ENCODE data around the gene PALD1. TPM values are rescaled to one million over a fixed set of nuclear protein-coding genes. Genes with fewer than 3 reads are reported as not detected.

The PALD1 gene
- polyA plus RNA-seq, 2 of the 4 experiments (the other 2 are of a cell fraction), result 3.6 to 5.5 TPM

GRCh38 chr10:70498970-70499835 lies 20.6 kb downstream of the PALD1 start:
- Histone ChIP-seq H3K4me1 (no peaks in the 10 kb centered on the region), H3K27ac (no peak overlapping the region), H3K4me2 (no peak overlapping the region), H3K9me3 (no peaks in the 10 kb centered on the region), H3K4me3 (no peak overlapping the region)
- no peak for ATAC-seq
- ChIA-PET CTCF (interaction anchor here (1.1 to 1.8 kb wide), 5 partner anchors 9 to 51 kb away, joined by 3 to 6 read pairs (median 4); no protein-coding TSS in a partner anchor), POLR2A (interaction anchor here (0.7 kb wide), 1 partner anchor 1127 kb away, joined by 5 read pairs; no protein-coding TSS in a partner anchor)
- FAIRE-seq, result no peak
- TF ChIP-seq GATA3 (IDR thresholded peaks at IDR 0.05; ENCODE audit: borderline replicate concordance) (no peak), TFCP2L1 (CRISPR knock-in tag; IDR thresholded peaks at IDR 0.05) (no peak), JUNB (IDR thresholded peaks at IDR 0.05) (no peak), KDM5A (IDR thresholded peaks at IDR 0.05) (no peak), HOXA7 (CRISPR knock-in tag; IDR thresholded peaks at IDR 0.05) (no peak), CHD2 (IDR thresholded peaks at IDR 0.05; ENCODE audit: low read length, partially characterized antibody) (no peak), EP300 (IDR thresholded peaks at IDR 0.05) (no peak), PBX3 (IDR thresholded peaks at IDR 0.05) (no peak), USF2 (IDR thresholded peaks at IDR 0.05) (no peak), HOXB13 (CRISPR knock-in tag; IDR thresholded peaks at IDR 0.05; ENCODE audit: low read depth) (no peak), RFX5 (IDR thresholded peaks at IDR 0.05) (no peak)
- WGBS (ENCODE audit: missing lambda C conversion rate), result 84% methylated on average over 10 of the region's 10 CpGs
- no peak for DNase-seq (ENCODE audit: low read depth in 1 of 2, low spot score in 1 of 2)

- CTCF ChIA-PET, result interaction anchor here (1.3 to 1.8 kb wide), 4 partner anchors 10 to 51 kb away, joined by 4 to 6 read pairs (median 4); no protein-coding TSS in a partner anchor
- no peaks in the 10 kb centered on the region for H3K4me1 ChIP-seq
- no peak for TF ChIP-seq USF2 (IDR thresholded peaks at IDR 0.05)
- TF ChIP-seq PHF8 (IDR thresholded peaks at IDR 0.05; ENCODE audit: borderline replicate concordance, low read depth), result no peak
- TF ChIP-seq, protein P1, sequence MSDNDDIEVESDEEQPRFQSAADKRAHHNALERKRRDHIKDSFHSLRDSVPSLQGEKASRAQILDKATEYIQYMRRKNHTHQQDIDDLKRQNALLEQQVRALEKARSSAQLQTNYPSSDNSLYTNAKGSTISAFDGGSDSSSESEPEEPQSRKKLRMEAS (IDR thresholded peaks at IDR 0.05), result no peak
- TF ChIP-seq GATA3 (IDR thresholded peaks at IDR 0.05; ENCODE audit: borderline replicate concordance), result no peak
- TF ChIP-seq JUN (IDR thresholded peaks at IDR 0.05), result no peak
- TF ChIP-seq ZSCAN20 (CRISPR knock-in tag; IDR thresholded peaks at IDR 0.05), result no peak
- no peak for TF ChIP-seq RNF2 (IDR thresholded peaks at IDR 0.05; ENCODE audit: borderline replicate concordance, low read depth)
- no peak for TF ChIP-seq JUNB (IDR thresholded peaks at IDR 0.05)
- TF ChIP-seq, protein P2, sequence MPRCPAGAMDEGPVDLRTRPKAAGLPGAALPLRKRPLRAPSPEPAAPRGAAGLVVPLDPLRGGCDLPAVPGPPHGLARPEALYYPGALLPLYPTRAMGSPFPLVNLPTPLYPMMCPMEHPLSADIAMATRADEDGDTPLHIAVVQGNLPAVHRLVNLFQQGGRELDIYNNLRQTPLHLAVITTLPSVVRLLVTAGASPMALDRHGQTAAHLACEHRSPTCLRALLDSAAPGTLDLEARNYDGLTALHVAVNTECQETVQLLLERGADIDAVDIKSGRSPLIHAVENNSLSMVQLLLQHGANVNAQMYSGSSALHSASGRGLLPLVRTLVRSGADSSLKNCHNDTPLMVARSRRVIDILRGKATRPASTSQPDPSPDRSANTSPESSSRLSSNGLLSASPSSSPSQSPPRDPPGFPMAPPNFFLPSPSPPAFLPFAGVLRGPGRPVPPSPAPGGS (IDR thresholded peaks at IDR 0.05), result no peak
- no peak for TF ChIP-seq FOSL2 (IDR thresholded peaks at IDR 0.05)
- no peak for TF ChIP-seq FOSL2 (CRISPR knock-in tag; IDR thresholded peaks at IDR 0.05)
- no peak for TF ChIP-seq CHD4 (IDR thresholded peaks at IDR 0.05; ENCODE audit: borderline replicate concordance)
- TF ChIP-seq PBX3 (IDR thresholded peaks at IDR 0.05), result no peak
- TF ChIP-seq TFCP2L1 (CRISPR knock-in tag; IDR thresholded peaks at IDR 0.05), result no peak
- TF ChIP-seq BHLHE40 (IDR thresholded peaks at IDR 0.05; ENCODE audit: low read depth, low read length), result no peak
- no peak for TF ChIP-seq SREBF2 (IDR thresholded peaks at IDR 0.05)
- H3K4me2 ChIP-seq, result no peak overlapping the region
- DNase-seq (ENCODE audit: low read depth in 1 of 2, low spot score in 1 of 2), result no peak
- WGBS (ENCODE audit: missing lambda C conversion rate), result 82% methylated on average over 4 of the region's 4 CpGs
- H3K4me3 ChIP-seq, result no peak overlapping the region
- POLR2A ChIA-PET, result no interaction called here
- no peaks in the 10 kb centered on the region for H3K9me3 ChIP-seq
- FAIRE-seq, result no peak
- ATAC-seq, result no peak
- H3K27ac ChIP-seq, result no peak overlapping the region
These were observed 21.2 kb downstream of the PALD1 start for GRCh38 chr10:70499836-70500167.

Measured in A549 (cell line).